Activated T-cell treated with anti-CD3 and anti-CD28 coated beads for 48 hours (primary cell): Measurements from ENCODE around the gene C9orf57.
"Not testable (repeated sequence)": the region's sequence is repeated elsewhere in the genome, so short reads cannot be mapped to it uniquely, and the experiment has no call there.

Experiments used
- DNase-seq: peaks from one replicate; pipeline ENCODE4 v3.0.0-alpha.2; 2020; ENCODE audit warnings: low read depth

C9orf57 gene

GRCh38 chr9:72023596-72023995 is 36.8 kb downstream of the C9orf57 start:
- no peak for DNase-seq

- no peak for DNase-seq
Measured at GRCh38 chr9:72022841-72023240, 37.6 kb downstream of the C9orf57 start.

- no peak for DNase-seq
Measured at GRCh38 chr9:72013292-72013760, 47.1 kb downstream of the C9orf57 start.

GRCh38 chr9:72012646-72013045 is 47.8 kb downstream of the C9orf57 start:
- no peak for DNase-seq

- DNase-seq, result not testable (repeated sequence)
Measured at GRCh38 chr9:72007726-72008125, 52.7 kb downstream of the C9orf57 start.

- DNase-seq, result no peak
Measured at GRCh38 chr9:72006501-72006900, 53.9 kb downstream of the C9orf57 start.

- no peak for DNase-seq
Measured at GRCh38 chr9:72005451-72005850, 55.0 kb downstream of the C9orf57 start.
